H1 (cell line): ENCODE data around the gene DTX3. TPM values are rescaled to one million over a fixed set of nuclear protein-coding genes. Genes with fewer than 3 reads are reported as not detected.
A peak's percentile ranks its signal among the peaks of the same experiment; 100 is the strongest.

Experiments used
- CTCF ChIA-PET: fragments of 300-600 bp; sonication (Branson Sonifier 250); formaldehyde crosslinking; loops from one replicate; lab custom pipeline; 2021; ENCODE audit not compliant: partially characterized antibody; lab: Charles Lee
- POLR2A ChIA-PET: fragments of 300-600 bp; sonication (Branson Sonifier 250); formaldehyde crosslinking; loops from one replicate; lab custom pipeline; 2021; ENCODE audit warnings: inconsistent platforms; ENCODE audit not compliant: partially characterized antibody; lab: Charles Lee
- DNase-seq, 2 experiments: peaks; one replicate each; pipeline versions ENCODE4 v3.0.0 to v3.0.0-alpha.2; 2010 to 2022; ENCODE audit warnings: low spot score in 2 of 2, low read depth in 1 of 2, mixed read lengths in 1 of 2
- FAIRE-seq: peaks from 2 replicates; lab custom pipeline; 2011; peaks lifted over from hg19 to GRCh38; lab: Jason Lieb, UNC
- H2AFZ ChIP-seq: 2 replicates; pipeline ENCODE4 v1.8.1; 2012; ENCODE audit warnings: low read length, inconsistent platforms
- H2AK5ac ChIP-seq: 2 replicates; pipeline ENCODE4 v1.6.1; 2013; ENCODE audit warnings: low read depth, low read length
- H2BK120ac ChIP-seq: replicated peaks from 2 replicates; pipeline ENCODE3; 2013; ENCODE audit warnings: low read depth, low read length, inconsistent platforms
- H2BK12ac ChIP-seq: 2 replicates; pipeline ENCODE4 v1.6.1; 2013; ENCODE audit warnings: low read depth, low read length
- H2BK15ac ChIP-seq: 2 replicates; pipeline ENCODE4 v1.6.1; 2013; ENCODE audit warnings: low read length
- H2BK20ac ChIP-seq: 2 replicates; pipeline ENCODE4 v1.6.1; 2013; ENCODE audit warnings: low read length
- H2BK5ac ChIP-seq: 2 replicates; pipeline ENCODE4 v1.6.1; 2013; ENCODE audit warnings: low read depth, low read length
- H3K14ac ChIP-seq: 2 replicates; pipeline ENCODE4 v1.6.1; 2013; ENCODE audit warnings: inconsistent platforms; ENCODE audit not compliant: insufficient read length
- H3K18ac ChIP-seq: 2 replicates; pipeline ENCODE4 v1.6.1; 2013; ENCODE audit warnings: low read length; ENCODE audit errors: extremely low read depth
- H3K23ac ChIP-seq: 2 replicates; pipeline ENCODE4 v1.6.1; 2013; ENCODE audit warnings: inconsistent platforms; ENCODE audit not compliant: insufficient read length
- H3K23me2 ChIP-seq: 2 replicates; pipeline ENCODE4 v1.6.1; 2013; ENCODE audit warnings: low read depth, low read length
- H3K27ac ChIP-seq: 2 replicates; pipeline ENCODE4 v1.6.1; 2011; ENCODE audit warnings: low read depth, low read length, inconsistent platforms
- H3K27me3 ChIP-seq, 4 experiments: replicated peaks in 1 of 4; 1 replicate in 1 of 4; 2 replicates in 3 of 4; pipeline versions ENCODE4 v1.6.1 to v1.8.1; 2011 to 2013; ENCODE audit warnings: low read length in 3 of 4, mild to moderate bottlenecking in 3 of 4, inconsistent platforms in 2 of 4, mixed read lengths in 2 of 4, moderate library complexity in 1 of 4; ENCODE audit not compliant: control insufficient read depth in 3 of 4, insufficient read depth in 3 of 4; ENCODE audit errors: extremely low read depth in 1 of 4
- H3K36me3 ChIP-seq, 4 experiments: 2 replicates each; pipeline versions ENCODE4 v1.6.1 to v1.8.1; 2011 to 2013; ENCODE audit warnings: mild to moderate bottlenecking in 4 of 4, low read length in 3 of 4, moderate library complexity in 2 of 4, control low read depth in 1 of 4, inconsistent platforms in 1 of 4; ENCODE audit not compliant: insufficient read depth in 4 of 4, control insufficient read depth in 2 of 4
- H3K4ac ChIP-seq: replicated peaks from 2 replicates; pipeline ENCODE3; 2013; ENCODE audit warnings: low read length, low read depth, mixed read lengths, inconsistent platforms; ENCODE audit not compliant: insufficient read length
- H3K4me1 ChIP-seq, 4 experiments: replicated peaks in 1 of 4; 1 replicate in 1 of 4; 2 replicates in 3 of 4; pipeline versions ENCODE4 v1.6.1 to v1.8.1; 2011 to 2013; ENCODE audit warnings: low read length in 3 of 4, inconsistent platforms in 2 of 4, mixed read lengths in 1 of 4; ENCODE audit not compliant: insufficient read depth in 4 of 4, control insufficient read depth in 3 of 4
- H3K4me2 ChIP-seq, 2 experiments: 2 replicates each; pipeline versions ENCODE4 v1.6.1 to v1.8.1; 2011 to 2013; ENCODE audit warnings: low read depth in 2 of 2, low read length in 2 of 2, control low read depth in 1 of 2, inconsistent platforms in 1 of 2, mild to moderate bottlenecking in 1 of 2; ENCODE audit not compliant: insufficient read depth in 1 of 2
- H3K4me3 ChIP-seq, 4 experiments: fragments of 200-600, 300-600 bp in 1 of 4; sonication (generic), shearing (Covaris generic), sonication (Bioruptor Twin) in 1 of 4; 2 replicates each; pipeline versions ENCODE4 v1.5.1 to v1.8.1; 2011 to 2016; ENCODE audit warnings: low read length in 4 of 4, low read depth in 3 of 4, control low read depth in 2 of 4, inconsistent platforms in 2 of 4, mild to moderate bottlenecking in 2 of 4, mixed read lengths in 1 of 4, moderate library complexity in 1 of 4; ENCODE audit not compliant: insufficient read depth in 2 of 4; ENCODE audit errors: extremely low read depth in 1 of 4
- H3K56ac ChIP-seq: replicated peaks from 2 replicates; pipeline ENCODE3; 2013; ENCODE audit warnings: low read depth, mild to moderate bottlenecking, mixed read lengths, low read length, inconsistent platforms; ENCODE audit not compliant: insufficient read length
- H3K79me1 ChIP-seq: 2 replicates; pipeline ENCODE4 v1.6.1; 2013; ENCODE audit warnings: low read depth, low read length, control low read depth
- H3K79me2 ChIP-seq, 2 experiments: 2 replicates each; pipeline versions ENCODE4 v1.6.1 to v1.8.1; 2012 to 2013; ENCODE audit warnings: low read length in 2 of 2, mild to moderate bottlenecking in 2 of 2, inconsistent platforms in 1 of 2; ENCODE audit not compliant: insufficient read depth in 2 of 2, control insufficient read depth in 1 of 2
- H3K9ac ChIP-seq, 4 experiments: replicated peaks in 1 of 4; 1 replicate in 1 of 4; 2 replicates in 3 of 4; pipeline versions ENCODE4 v1.6.1 to v1.8.1; 2011 to 2013; ENCODE audit warnings: low read depth in 3 of 4, low read length in 3 of 4, control low read depth in 2 of 4, mild to moderate bottlenecking in 2 of 4, moderate library complexity in 2 of 4, inconsistent platforms in 1 of 4; ENCODE audit errors: extremely low read depth in 1 of 4
- H3K9me3 ChIP-seq, 2 experiments: 2 replicates each; pipeline versions ENCODE4 v1.6.1 to v1.8.1; 2012 to 2013; ENCODE audit warnings: mild to moderate bottlenecking in 2 of 2, moderate library complexity in 2 of 2, control low read depth in 1 of 2, inconsistent platforms in 1 of 2, low read depth in 1 of 2, low read length in 1 of 2, mixed read lengths in 1 of 2; ENCODE audit not compliant: insufficient read depth in 2 of 2
- H4K20me1 ChIP-seq, 2 experiments: replicated peaks in 1 of 2; 2 replicates each; pipeline versions ENCODE3 to v1.8.1; 2011 to 2013; ENCODE audit warnings: inconsistent platforms in 2 of 2, low read length in 2 of 2, mild to moderate bottlenecking in 1 of 2; ENCODE audit not compliant: insufficient read depth in 2 of 2, control insufficient read depth in 1 of 2
- H4K5ac ChIP-seq: 2 replicates; pipeline ENCODE4 v1.6.1; 2013; ENCODE audit warnings: low read length, low read depth, mixed read lengths, inconsistent platforms; ENCODE audit not compliant: insufficient read length
- H4K8ac ChIP-seq: 2 replicates; pipeline ENCODE4 v1.8.0; 2013; ENCODE audit warnings: mild to moderate bottlenecking, moderate library complexity, low read length, inconsistent platforms; ENCODE audit not compliant: insufficient read depth; ENCODE audit errors: extremely low read depth
- H4K91ac ChIP-seq: replicated peaks from 2 replicates; pipeline ENCODE3; 2013; ENCODE audit warnings: low read length, mixed read lengths, inconsistent platforms; ENCODE audit not compliant: insufficient read length
- CREB1 ChIP-seq: IDR thresholded peaks from 2 replicates; pipeline ENCODE4 v1.6.1; 2012; ENCODE audit warnings: inconsistent platforms
- JUND ChIP-seq: IDR thresholded peaks from 2 replicates; pipeline ENCODE4 v1.6.1; 2011; ENCODE audit warnings: mild to moderate bottlenecking, improper control_type of control experiment, low read length
- RNF2 ChIP-seq: fragments of 200-900, 300-1000 bp; sonication (generic); IDR thresholded peaks from 2 replicates; pipeline ENCODE4 v1.7.1; 2016; ENCODE audit warnings: borderline replicate concordance, low read depth, mild to moderate bottlenecking, antibody characterized with exemption, low read length; ENCODE audit not compliant: poor library complexity, severe bottlenecking; ENCODE audit errors: missing control alignments
- SUZ12 ChIP-seq: fragments of 200-600 bp; sonication (generic); IDR thresholded peaks from 2 replicates; pipeline ENCODE4 v1.6.1; 2012; ENCODE audit warnings: mild to moderate bottlenecking, inconsistent platforms, low read length, moderate library complexity, mixed read lengths
- TBP ChIP-seq: IDR thresholded peaks from 2 replicates; pipeline ENCODE4 v1.6.1; 2011; ENCODE audit warnings: low read depth, low read length, improper control_type of control experiment
- TEAD4 ChIP-seq: IDR thresholded peaks from 2 replicates; pipeline ENCODE4 v1.6.1; 2012; ENCODE audit warnings: low read depth, low read length, inconsistent platforms, mixed read lengths
- WGBS, 2 experiments: shearing (Covaris generic) in 1 of 2; methylation state at CpG; one replicate each; pipeline versions ENCODE4 v1.1.6 to v1.1.7; 2013 to 2015; ENCODE audit warnings: low lambda C conversion rate in 2 of 2, mixed read lengths in 2 of 2, inconsistent platforms in 1 of 2, low coverage in 1 of 2, missing lambda C conversion rate in 1 of 2; ENCODE audit not compliant: insufficient replicate concordance in 2 of 2, insufficient coverage in 1 of 2, insufficient read length in 1 of 2; ENCODE audit errors: extremely low coverage in 1 of 2, missing lambda C conversion rate in 1 of 2; 5-methylcytosine and 5-hydroxymethylcytosine counted together
- polyA plus RNA-seq, 7 experiments: library from polyadenylated mRNA; depleted of rRNA in 3 of 7; stranded (reverse) in 5 of 7; unstranded in 2 of 7; fragments of >200 nt in 5 of 7; fragments of 200-250 nt in 2 of 7; gene quantifications; 1 replicate in 5 of 7; 2 replicates in 1 of 7; 4 replicates in 1 of 7; pipeline versions ENCODE4 v1.2.1 to v1.2.3, GENCODE V29; 2011 to 2013; ENCODE audit warnings: missing spikeins in 2 of 7, mixed read lengths in 2 of 7
- total RNA-seq: library from RNA; stranded (reverse); fragmentation: NEBNext Ultra II Directional; extraction: Animal tissue kit (Norgen Biotek cat#: 25700); gene quantifications from 2 replicates; pipeline ENCODE4 v1.2.1, GENCODE V29; 2021
- TF ChIP-seq, protein P1 (sequence below), 3 experiments: IDR thresholded peaks; 1 replicate in 2 of 3; 2 replicates in 1 of 3; pipeline versions ENCODE4 v1.5.1 to v1.6.1; 2011; ENCODE audit warnings: low read length in 3 of 3, mild to moderate bottlenecking in 3 of 3, inconsistent platforms in 2 of 3, low read depth in 1 of 3, moderate library complexity in 1 of 3; ENCODE audit not compliant: insufficient read depth in 1 of 3; ENCODE audit errors: control extremely low read depth in 1 of 3

The DTX3 gene
- total and polyA plus RNA-seq, 2 of the 8 experiments (the other 6 are each of a cell fraction or from before 2014, with no cell fraction given): 41.8 to 92.5 TPM

DNA sequence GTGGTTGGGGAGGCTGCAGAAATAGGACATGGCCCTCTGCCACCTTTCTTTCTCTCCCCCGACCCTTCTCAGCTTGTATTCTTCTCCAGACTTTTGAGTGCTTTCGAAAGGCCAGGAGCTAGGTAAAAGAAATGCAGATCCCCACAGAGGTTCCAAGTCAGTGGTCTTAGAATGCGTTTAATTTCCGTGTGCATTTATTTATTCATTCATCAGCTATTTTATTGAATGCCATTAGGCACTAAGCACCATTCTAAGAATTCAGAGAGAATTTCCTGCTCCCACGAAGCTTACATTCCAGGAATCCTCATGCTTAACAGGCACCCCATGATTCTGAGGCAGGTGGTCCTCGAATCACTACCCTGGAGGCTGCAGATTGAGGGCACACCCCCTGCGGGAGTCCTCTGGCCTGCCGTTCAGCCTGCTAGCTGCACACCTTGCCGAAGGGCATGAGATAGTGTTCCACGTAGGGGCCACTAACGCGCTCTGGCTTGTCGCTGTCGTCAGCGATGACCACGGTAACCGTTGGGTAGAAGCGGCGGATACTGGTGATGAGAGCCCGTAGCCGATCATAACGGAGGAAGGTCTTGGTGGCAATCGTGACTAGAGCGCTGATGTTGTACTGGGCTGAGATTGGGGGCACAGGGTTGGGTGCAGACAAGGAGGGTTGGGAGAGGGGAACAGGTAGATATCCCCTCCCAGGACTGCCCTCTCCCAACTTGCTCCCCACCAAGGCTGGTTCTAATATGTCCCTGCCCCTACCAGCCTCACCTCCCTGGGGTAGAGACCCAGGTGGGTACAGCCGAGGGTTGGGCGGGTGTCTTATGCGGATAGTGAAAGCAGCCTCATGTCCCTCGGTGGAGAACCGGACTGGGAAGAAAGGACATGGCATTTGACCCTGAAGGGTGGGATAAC lies 23.9 kb downstream of the DTX3 start:
- no peak overlapping the region for H3K27ac ChIP-seq
- peaks cover 2 to 16% of the 10 kb centered on the region in 2 experiments for H4K20me1 ChIP-seq
- no peak overlapping the region for H3K23ac ChIP-seq
- CTCF ChIA-PET: interaction anchor here (0.6 to 10.7 kb wide), 11 partner anchors 8 to 132 kb away, joined by 3 to 201 read pairs (median 5); partner anchors contain the start of gene PIP4K2C
- WGBS, 2 experiments: 34% methylated on average over 29 of the region's 29 CpGs; no CpG with 5 or more reads in 1 of the 2 experiments
- POLR2A ChIA-PET: interaction anchor here (0.8 to 1.8 kb wide), 4 partner anchors 18 to 108 kb away, joined by 3 to 12 read pairs (median 4); partner anchors contain the start of gene ARHGEF25
- H3K4me3 ChIP-seq: peak overlapping the region in 2 of 4 experiments; percentile 36 to 53; a peak in 4 of 8 replicates
- H2BK5ac ChIP-seq: 0 out of 2 replicates have a peak overlapping the region, but pooled peaks have one; percentile 66
- H3K9me3 ChIP-seq: no peaks in the 10 kb centered on the region
- H2BK120ac ChIP-seq: no peak overlapping the region
- no peak overlapping the region for H3K4ac ChIP-seq
- peak overlapping the region; percentile 3; the same call in 1 of the 2 replicates for H4K8ac ChIP-seq
- peak overlapping the region; percentile 99; the same call in 1 of the 2 replicates for H2BK15ac ChIP-seq
- H3K36me3 ChIP-seq: no peaks in the 10 kb centered on the region; a peak in 1 of 8 replicates
- FAIRE-seq: no peak
- H4K91ac ChIP-seq: no peak overlapping the region
- H2BK12ac ChIP-seq: peak overlapping the region; percentile 90; the same call in 1 of the 2 replicates
- H3K14ac ChIP-seq: no peak overlapping the region
- H3K79me2 ChIP-seq: no peaks in the 10 kb centered on the region
- H3K56ac ChIP-seq: no peak overlapping the region
- 0 out of 2 replicates have a peak overlapping the region, but pooled peaks have one; percentile 68 for H2AK5ac ChIP-seq
- peak overlapping the region; percentile 71 to 73 for H3K4me2 ChIP-seq
- H3K18ac ChIP-seq: no peak overlapping the region; the same call in 1 of the 2 replicates
- peaks cover 86 to 100% (median 97%) of the 10 kb centered on the region in 4 experiments for H3K27me3 ChIP-seq
- no peaks in the 10 kb centered on the region for H3K79me1 ChIP-seq
- H3K9ac ChIP-seq: no peak overlapping the region
- H2AFZ ChIP-seq: no peak overlapping the region
- peaks cover 0 to 20% (median 16%) of the 10 kb centered on the region in 4 experiments; a peak in 6 of 7 replicates for H3K4me1 ChIP-seq
- DNase-seq: peak in 1 of 2 experiments; percentile 48
- peak overlapping the region; percentile 72; the same call in 1 of the 2 replicates for H2BK20ac ChIP-seq
- no peak overlapping the region for H4K5ac ChIP-seq
- peaks cover 7% of the 10 kb centered on the region; the same call in 1 of the 2 replicates for H3K23me2 ChIP-seq
- TF ChIP-seq RNF2 (peak; percentile 68), TBP (no peak), TEAD4 (peak; percentile 46; the same call in 1 of the 2 replicates), SUZ12 (peak; percentile 91; the same call in 1 of the 2 replicates), CREB1 (no peak), JUND (no peak)
- TF ChIP-seq, protein P1, sequence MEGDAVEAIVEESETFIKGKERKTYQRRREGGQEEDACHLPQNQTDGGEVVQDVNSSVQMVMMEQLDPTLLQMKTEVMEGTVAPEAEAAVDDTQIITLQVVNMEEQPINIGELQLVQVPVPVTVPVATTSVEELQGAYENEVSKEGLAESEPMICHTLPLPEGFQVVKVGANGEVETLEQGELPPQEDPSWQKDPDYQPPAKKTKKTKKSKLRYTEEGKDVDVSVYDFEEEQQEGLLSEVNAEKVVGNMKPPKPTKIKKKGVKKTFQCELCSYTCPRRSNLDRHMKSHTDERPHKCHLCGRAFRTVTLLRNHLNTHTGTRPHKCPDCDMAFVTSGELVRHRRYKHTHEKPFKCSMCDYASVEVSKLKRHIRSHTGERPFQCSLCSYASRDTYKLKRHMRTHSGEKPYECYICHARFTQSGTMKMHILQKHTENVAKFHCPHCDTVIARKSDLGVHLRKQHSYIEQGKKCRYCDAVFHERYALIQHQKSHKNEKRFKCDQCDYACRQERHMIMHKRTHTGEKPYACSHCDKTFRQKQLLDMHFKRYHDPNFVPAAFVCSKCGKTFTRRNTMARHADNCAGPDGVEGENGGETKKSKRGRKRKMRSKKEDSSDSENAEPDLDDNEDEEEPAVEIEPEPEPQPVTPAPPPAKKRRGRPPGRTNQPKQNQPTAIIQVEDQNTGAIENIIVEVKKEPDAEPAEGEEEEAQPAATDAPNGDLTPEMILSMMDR (IDR thresholded peaks at IDR 0.05; ENCODE audit: control extremely low read depth in 1 of 3, insufficient read depth in 1 of 3, low read depth in 1 of 3, low read length in 3 of 3): no peak
